ENCODE results near the gene OR2AT4.
"Not testable (repeated sequence)": the region's sequence is repeated elsewhere in the genome, so short reads cannot be mapped to it uniquely, and the experiment has no call there.

OR2AT4 gene

GRCh38 chr11:75063741-75064314 lies 32.8 kb downstream of the OR2AT4 start:
- DNase-seq, result no peak

- no peak for DNase-seq
Measured at GRCh38 chr11:75059299-75059698, 37.4 kb downstream of the OR2AT4 start.

GRCh38 chr11:75056814-75057213 lies 39.9 kb downstream of the OR2AT4 start:
- DNase-seq, result no peak

GRCh38 chr11:75055511-75055910 lies 41.2 kb downstream of the OR2AT4 start:
- DNase-seq, result no peak

GRCh38 chr11:75052457-75052856 lies 44.2 kb downstream of the OR2AT4 start:
- DNase-seq, result no peak

- no peak for DNase-seq
Measured at GRCh38 chr11:75051043-75051442, 45.6 kb downstream of the OR2AT4 start.

- no peak for DNase-seq
Measured at GRCh38 chr11:75050516-75050915, 46.2 kb downstream of the OR2AT4 start.

GRCh38 chr11:75049501-75050266 lies 47.0 kb downstream of the OR2AT4 start:
- not testable (repeated sequence) for DNase-seq

GRCh38 chr11:75047191-75047590 lies 49.5 kb downstream of the OR2AT4 start:
- no peak for DNase-seq

- DNase-seq, result not testable (repeated sequence)
Measured at GRCh38 chr11:75046668-75047067, 50.0 kb downstream of the OR2AT4 start.

GRCh38 chr11:75044381-75045170 lies 52.1 kb downstream of the OR2AT4 start:
- not testable (repeated sequence) for DNase-seq

GRCh38 chr11:75041821-75042220 lies 54.9 kb downstream of the OR2AT4 start:
- not testable (repeated sequence) for DNase-seq

- DNase-seq, result no peak
Measured at GRCh38 chr11:75041263-75041662, 55.4 kb downstream of the OR2AT4 start.

GRCh38 chr11:75040167-75040770 lies 56.4 kb downstream of the OR2AT4 start:
- no peak for DNase-seq

- no peak for DNase-seq
Measured at GRCh38 chr11:75035911-75036565, 60.6 kb downstream of the OR2AT4 start.

- no peak for DNase-seq
Measured at GRCh38 chr11:75035256-75035655, 61.4 kb downstream of the OR2AT4 start.

- no peak for DNase-seq
Measured at GRCh38 chr11:75033916-75034315, 62.8 kb downstream of the OR2AT4 start.

GRCh38 chr11:75032550-75032935 lies 64.1 kb downstream of the OR2AT4 start:
- no peak for DNase-seq

GRCh38 chr11:75031771-75032549 lies 64.7 kb downstream of the OR2AT4 start:
- DNase-seq, result peak; percentile 4

Measured in NCI-H748 treated with DMSO at 0.1 percent for 48 hours (cell line).